ENCODE data around the gene C1QTNF6.
A peak's percentile ranks its signal among the peaks of the same experiment; 100 is the strongest.
"Not testable (repeated sequence)": the region's sequence is repeated elsewhere in the genome, so short reads cannot be mapped to it uniquely, and the experiment has no call there.

Gene C1QTNF6

GRCh38 chr22:37206841-37207821 lies 19.1 kb upstream of the C1QTNF6 start:
- no peak for DNase-seq (ENCODE audit: low spot score)

GRCh38 chr22:37206118-37206840 lies 18.2 kb upstream of the C1QTNF6 start:
- no peak for DNase-seq (ENCODE audit: low spot score)

GRCh38 chr22:37205046-37205445 lies 17.0 kb upstream of the C1QTNF6 start:
- no peak for DNase-seq (ENCODE audit: low spot score)

GRCh38 chr22:37204045-37204655 lies 16.1 kb upstream of the C1QTNF6 start:
- no peak for DNase-seq (ENCODE audit: low spot score)

- DNase-seq (ENCODE audit: low spot score) = no peak
These were observed 15.5 kb upstream of the C1QTNF6 start for GRCh38 chr22:37203354-37204044.

GRCh38 chr22:37202716-37203115 lies 14.7 kb upstream of the C1QTNF6 start:
- DNase-seq (ENCODE audit: low spot score) = no peak

GRCh38 chr22:37202001-37202555 lies 14.0 kb upstream of the C1QTNF6 start:
- DNase-seq (ENCODE audit: low spot score) = no peak

GRCh38 chr22:37201443-37201820 lies 13.4 kb upstream of the C1QTNF6 start:
- not testable (repeated sequence) for DNase-seq (ENCODE audit: low spot score)

GRCh38 chr22:37199760-37200108 lies 11.7 kb upstream of the C1QTNF6 start:
- no peak for DNase-seq (ENCODE audit: low spot score)

GRCh38 chr22:37199103-37199759 lies 11.2 kb upstream of the C1QTNF6 start:
- peak; percentile 93 for DNase-seq (ENCODE audit: low spot score)

- peak; percentile 78 for DNase-seq (ENCODE audit: low spot score)
These were observed 10.4 kb upstream of the C1QTNF6 start for GRCh38 chr22:37198258-37199102.

- DNase-seq (ENCODE audit: low spot score) = no peak
These were observed 9.6 kb upstream of the C1QTNF6 start for GRCh38 chr22:37197451-37198257.

- no peak for DNase-seq (ENCODE audit: low spot score)
These were observed 8.7 kb upstream of the C1QTNF6 start for GRCh38 chr22:37196539-37197450.

GRCh38 chr22:37195921-37196320 lies 7.9 kb upstream of the C1QTNF6 start:
- no peak for DNase-seq (ENCODE audit: low spot score)

- no peak for DNase-seq (ENCODE audit: low spot score)
These were observed 6.7 kb upstream of the C1QTNF6 start for GRCh38 chr22:37194750-37195149.

GRCh38 chr22:37193629-37194191 lies 5.7 kb upstream of the C1QTNF6 start:
- DNase-seq (ENCODE audit: low spot score) = no peak

- DNase-seq (ENCODE audit: low spot score) = no peak
These were observed 4.7 kb upstream of the C1QTNF6 start for GRCh38 chr22:37192741-37193140.

- no peak for DNase-seq (ENCODE audit: low spot score)
These were observed 4.2 kb upstream of the C1QTNF6 start for GRCh38 chr22:37192204-37192603.

Measured in hematopoietic multipotent progenitor cell treated with erythropoietin and hydrocortisone succinate and interleukin-3 and kit ligand, for 15 days (in vitro differentiated cells).